ENCODE measurements around the gene NTSR2.

Gene NTSR2

GRCh38 chr2:11697103-11697871 lies 27.3 kb upstream of the NTSR2 start:
- CTCF ChIA-PET: interaction anchor here (1.0 to 22.2 kb wide), 14 partner anchors 8 to 1309 kb away, joined by 3 to 508 read pairs (median 6); no protein-coding TSS in a partner anchor
- POLR2A ChIA-PET: interaction anchor here (1.0 to 2.0 kb wide), 2 partner anchors 9 to 47 kb away, joined by 3 to 5 read pairs; no protein-coding TSS in a partner anchor
- no peak overlapping the region for H3K4me3 ChIP-seq (ENCODE audit: low read depth, low read length)
- DNase-seq (ENCODE audit: low read depth, low spot score): no peak
- TF ChIP-seq, protein P1, sequence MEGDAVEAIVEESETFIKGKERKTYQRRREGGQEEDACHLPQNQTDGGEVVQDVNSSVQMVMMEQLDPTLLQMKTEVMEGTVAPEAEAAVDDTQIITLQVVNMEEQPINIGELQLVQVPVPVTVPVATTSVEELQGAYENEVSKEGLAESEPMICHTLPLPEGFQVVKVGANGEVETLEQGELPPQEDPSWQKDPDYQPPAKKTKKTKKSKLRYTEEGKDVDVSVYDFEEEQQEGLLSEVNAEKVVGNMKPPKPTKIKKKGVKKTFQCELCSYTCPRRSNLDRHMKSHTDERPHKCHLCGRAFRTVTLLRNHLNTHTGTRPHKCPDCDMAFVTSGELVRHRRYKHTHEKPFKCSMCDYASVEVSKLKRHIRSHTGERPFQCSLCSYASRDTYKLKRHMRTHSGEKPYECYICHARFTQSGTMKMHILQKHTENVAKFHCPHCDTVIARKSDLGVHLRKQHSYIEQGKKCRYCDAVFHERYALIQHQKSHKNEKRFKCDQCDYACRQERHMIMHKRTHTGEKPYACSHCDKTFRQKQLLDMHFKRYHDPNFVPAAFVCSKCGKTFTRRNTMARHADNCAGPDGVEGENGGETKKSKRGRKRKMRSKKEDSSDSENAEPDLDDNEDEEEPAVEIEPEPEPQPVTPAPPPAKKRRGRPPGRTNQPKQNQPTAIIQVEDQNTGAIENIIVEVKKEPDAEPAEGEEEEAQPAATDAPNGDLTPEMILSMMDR (IDR thresholded peaks at IDR 0.05; ENCODE audit: insufficient read depth, low read length, missing control alignments): no peak

- DNase-seq (ENCODE audit: low read depth, low spot score): no peak
- H3K4me3 ChIP-seq (ENCODE audit: low read depth, low read length): no peak overlapping the region
- ChIA-PET POLR2A (interaction anchor here (1.0 to 2.0 kb wide), 2 partner anchors 9 to 47 kb away, joined by 3 to 5 read pairs; no protein-coding TSS in a partner anchor), CTCF (interaction anchor here (1.0 to 22.2 kb wide), 12 partner anchors 9 to 1310 kb away, joined by 3 to 508 read pairs (median 7); no protein-coding TSS in a partner anchor)
- TF ChIP-seq, protein P1 (IDR thresholded peaks at IDR 0.05; ENCODE audit: insufficient read depth, low read length, missing control alignments): no peak
Measured at GRCh38 chr2:11696736-11697102, 26.7 kb upstream of the NTSR2 start.

DNA sequence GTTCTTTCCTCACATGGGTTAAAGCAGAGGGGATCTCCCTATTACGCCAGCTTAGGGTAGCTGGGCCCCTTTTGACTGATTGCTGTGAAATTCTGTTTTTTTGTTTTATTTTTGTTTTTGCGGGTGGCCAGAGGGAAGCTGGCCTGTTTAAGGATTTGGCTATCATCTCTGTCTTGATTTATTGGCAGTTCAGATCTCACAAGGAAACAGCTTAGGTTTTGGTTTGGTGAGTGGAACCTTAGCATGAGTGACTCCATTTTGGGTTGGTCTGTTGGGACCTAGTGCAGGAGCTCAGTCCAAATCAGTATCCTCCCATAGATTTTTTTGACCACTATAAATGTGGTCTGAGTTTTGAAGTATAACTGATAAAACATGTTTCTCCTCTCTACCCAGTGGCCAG lies 25.6 kb upstream of the NTSR2 start:
- no peak overlapping the region for H3K4me3 ChIP-seq (ENCODE audit: low read depth, low read length)
- ChIA-PET CTCF (interaction anchor here (1.4 to 22.2 kb wide), 7 partner anchors 7 to 86 kb away, joined by 5 to 508 read pairs (median 13); no protein-coding TSS in a partner anchor), POLR2A (no interaction called here)
- TF ChIP-seq, protein P1 (IDR thresholded peaks at IDR 0.05; ENCODE audit: insufficient read depth, low read length, missing control alignments): no peak
- DNase-seq (ENCODE audit: low read depth, low spot score): no peak

- CTCF ChIA-PET: interaction anchor here (0.7 to 22.2 kb wide), 36 partner anchors 8 to 1029 kb away, joined by 3 to 508 read pairs (median 5); no protein-coding TSS in a partner anchor
- TF ChIP-seq, protein P1 (IDR thresholded peaks at IDR 0.05; ENCODE audit: insufficient read depth, low read length, missing control alignments): peak; percentile 78
- no peak overlapping the region for H3K4me3 ChIP-seq (ENCODE audit: low read depth, low read length)
- POLR2A ChIA-PET: no interaction called here
- DNase-seq (ENCODE audit: low read depth, low spot score): no peak
Measured at GRCh38 chr2:11692966-11693521, 23.0 kb upstream of the NTSR2 start.

DNA sequence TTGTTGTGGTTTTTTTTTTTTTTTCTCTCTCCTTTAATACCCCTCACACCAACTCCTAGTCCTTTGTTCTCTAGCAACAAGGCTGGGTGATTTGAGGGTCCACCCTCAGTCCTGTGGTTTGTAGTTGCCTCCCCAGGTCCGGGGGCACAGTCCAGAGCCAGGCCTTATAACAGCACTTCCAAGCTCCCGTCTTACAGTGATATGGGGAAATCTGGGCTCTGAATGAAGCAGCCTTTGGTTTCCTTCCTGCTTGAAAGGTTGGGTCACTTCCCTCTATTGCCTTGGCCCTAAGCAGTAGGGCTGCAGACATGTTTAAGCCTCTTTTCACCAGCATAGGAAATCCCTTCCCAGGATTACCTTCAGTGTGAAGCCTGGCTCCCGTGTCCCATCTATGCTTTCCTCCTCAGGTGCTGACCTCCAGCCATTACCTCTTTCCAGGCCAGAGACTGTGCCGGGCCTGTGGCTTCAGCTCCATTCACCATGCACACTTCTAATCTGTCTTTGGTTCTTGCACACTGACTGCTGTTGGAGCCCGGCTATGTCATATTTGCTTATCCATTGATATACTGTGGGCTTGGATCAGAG lies 21.2 kb upstream of the NTSR2 start:
- ChIA-PET CTCF (interaction anchor here (0.9 to 22.2 kb wide), 5 partner anchors 8 to 97 kb away, joined by 3 to 508 read pairs (median 50); no protein-coding TSS in a partner anchor), POLR2A (no interaction called here)
- TF ChIP-seq, protein P1 (IDR thresholded peaks at IDR 0.05; ENCODE audit: insufficient read depth, low read length, missing control alignments): no peak
- DNase-seq (ENCODE audit: low read depth, low spot score): no peak
- no peak overlapping the region for H3K4me3 ChIP-seq (ENCODE audit: low read depth, low read length)

Measured in AG04449 (cell line).